SK-N-SH (cell line): Measurements from ENCODE around the gene ETNK2. TPM values are rescaled to one million over a fixed set of nuclear protein-coding genes. Genes with fewer than 3 reads are reported as not detected.

Experiments used
- CTCF ChIA-PET: fragments of 300-600, 350-600 bp; formaldehyde crosslinking; extraction: SDS; loops from one replicate; lab custom pipeline; 2021; lab: Yijun Ruan, JAX
- POLR2A ChIA-PET: fragments of 350-600 bp; sonication (Branson Sonifier 250); formaldehyde crosslinking; extraction: SDS; loops from one replicate; lab custom pipeline; 2020; ENCODE audit warnings: antibody characterized with exemption, inconsistent platforms; lab: Yijun Ruan, JAX
- DNase-seq: peaks from one replicate; pipeline ENCODE4 v3.0.0; 2012
- H2AFZ ChIP-seq: fragments of 200-600 bp; sonication (generic); 2 replicates; pipeline ENCODE4 v1.8.1; 2016; ENCODE audit warnings: antibody characterized with exemption, mild to moderate bottlenecking, low read depth
- H3F3A ChIP-seq: fragments of 200-600 bp; sonication (generic); replicated peaks from 2 replicates; pipeline ENCODE3; 2016; ENCODE audit warnings: antibody characterized with exemption, mild to moderate bottlenecking; ENCODE audit not compliant: insufficient read depth
- H3K27ac ChIP-seq, 2 experiments: fragments of 200-500 bp in 1 of 2; fragments of 200-600 bp in 1 of 2; sonication (Bioruptor generic) in 1 of 2; sonication (generic), shearing (Covaris generic) in 1 of 2; 2 replicates each; pipeline versions ENCODE4 v1.5.1 to v1.6.1; 2014 to 2016; ENCODE audit warnings: low read depth in 2 of 2, inconsistent platforms in 1 of 2, low read length in 1 of 2, mild to moderate bottlenecking in 1 of 2, mixed read lengths in 1 of 2
- H3K27me3 ChIP-seq: fragments of 200-600 bp; sonication (generic), shearing (Covaris generic); 2 replicates; pipeline ENCODE4 v1.6.1; 2016; ENCODE audit warnings: mixed run types; ENCODE audit not compliant: insufficient read depth
- H3K36me3 ChIP-seq, 2 experiments: fragments of 200-500 bp in 1 of 2; fragments of 200-600 bp in 1 of 2; sonication (Bioruptor generic) in 1 of 2; sonication (generic) in 1 of 2; replicated peaks in 1 of 2; 2 replicates each; pipeline versions ENCODE3 to v1.5.1; 2014 to 2016; ENCODE audit warnings: low read length in 1 of 2, mild to moderate bottlenecking in 1 of 2; ENCODE audit not compliant: insufficient read depth in 2 of 2, control insufficient read depth in 1 of 2
- H3K4me1 ChIP-seq, 2 experiments: fragments of 200-500 bp in 1 of 2; fragments of 200-600 bp in 1 of 2; sonication (Bioruptor generic) in 1 of 2; sonication (generic), shearing (Covaris generic) in 1 of 2; 2 replicates each; pipeline versions ENCODE4 v1.5.1 to v1.6.1; 2014 to 2016; ENCODE audit warnings: low read depth in 1 of 2, low read length in 1 of 2, mixed run types in 1 of 2; ENCODE audit not compliant: insufficient read depth in 2 of 2, control insufficient read depth in 1 of 2
- H3K4me2 ChIP-seq: fragments of 200-600 bp; sonication (generic), shearing (Covaris generic); 2 replicates; pipeline ENCODE4 v1.6.1; 2017; ENCODE audit warnings: mixed run types
- H3K4me3 ChIP-seq, 2 experiments: fragments of 200-500 bp in 1 of 2; fragments of 200-600 bp in 1 of 2; sonication (Bioruptor generic) in 1 of 2; sonication (generic), shearing (Covaris generic) in 1 of 2; 2 replicates each; pipeline versions ENCODE4 v1.5.1 to v1.8.1; 2014 to 2016; ENCODE audit warnings: low read depth in 2 of 2, inconsistent platforms in 1 of 2, low read length in 1 of 2, mild to moderate bottlenecking in 1 of 2, mixed read lengths in 1 of 2, moderate library complexity in 1 of 2
- H3K79me2 ChIP-seq: fragments of 200-600 bp; sonication (generic); 2 replicates; pipeline ENCODE4 v1.8.1; 2017; ENCODE audit warnings: mild to moderate bottlenecking; ENCODE audit not compliant: insufficient read depth
- H3K9ac ChIP-seq: fragments of 200-600 bp; sonication (generic); 2 replicates; pipeline ENCODE4 v1.6.1; 2017; ENCODE audit warnings: mixed run types
- H3K9me2 ChIP-seq: fragments of 200-600 bp; sonication (generic); 2 replicates; pipeline ENCODE4 v1.6.1; 2017; ENCODE audit warnings: mixed run types
- H3K9me3 ChIP-seq: fragments of 200-600 bp; sonication (generic); 2 replicates; pipeline ENCODE4 v1.6.1; 2017; ENCODE audit warnings: mixed run types, mild to moderate bottlenecking, moderate library complexity
- H4K20me1 ChIP-seq: fragments of 200-600 bp; sonication (generic); 2 replicates; pipeline ENCODE4 v1.6.1; 2017; ENCODE audit warnings: mild to moderate bottlenecking, mixed run types; ENCODE audit not compliant: insufficient read depth
- EZH2phosphoT487 ChIP-seq: fragments of 200-600 bp; sonication (generic); IDR thresholded peaks from 2 replicates; pipeline ENCODE4 v1.6.1; 2017; ENCODE audit warnings: low read depth, mixed run types, mild to moderate bottlenecking, antibody characterized with exemption, moderate library complexity, borderline replicate concordance
- FOXJ3 ChIP-seq: sonication (generic); formaldehyde crosslinking; IDR thresholded peaks from 2 replicates; pipeline ENCODE4 v1.5.1; 2020; ENCODE audit warnings: mild to moderate bottlenecking, missing genetic modification reagents
- JUND ChIP-seq: IDR thresholded peaks from 2 replicates; pipeline ENCODE4 v1.4.0; 2012
- MEF2A ChIP-seq: IDR thresholded peaks from 2 replicates; pipeline ENCODE4 v1.4.0; 2012; ENCODE audit warnings: low read depth, borderline replicate concordance
- REST ChIP-seq: IDR thresholded peaks from 2 replicates; pipeline ENCODE4 v1.6.1; 2012; ENCODE audit warnings: mild to moderate bottlenecking, low read depth, low read length, moderate library complexity
- WGBS: methylation state at CpG from one replicate; pipeline ENCODE4 v1.1.6; 2017; ENCODE audit warnings: low lambda C conversion rate; 5-methylcytosine and 5-hydroxymethylcytosine counted together
- polyA plus RNA-seq, 3 experiments: library from polyadenylated mRNA; depleted of rRNA; stranded (reverse); fragments of >200 nt; gene quantifications; 2 replicates each; pipeline ENCODE4 v1.2.3, GENCODE V29; 2012

The ETNK2 gene
- polyA plus RNA-seq, 1 of the 3 experiments (the other 2 are of a cell fraction): 16.1 TPM

GRCh38 chr1:204178487-204179281, 26.8 kb upstream of the ETNK2 start:
- H3F3A ChIP-seq: no peaks in the 10 kb centered on the region
- no peak for DNase-seq
- no peaks in the 10 kb centered on the region for H3K36me3 ChIP-seq
- CTCF ChIA-PET: interaction anchor here (0.8 to 5.5 kb wide), 4 partner anchors 10 to 307 kb away, joined by 3 to 33 read pairs (median 6); no protein-coding TSS in a partner anchor
- H3K4me1 ChIP-seq: no peaks in the 10 kb centered on the region
- no peak overlapping the region for H3K9ac ChIP-seq
- H3K79me2 ChIP-seq: no peaks in the 10 kb centered on the region
- no peaks in the 10 kb centered on the region for H3K9me3 ChIP-seq
- TF ChIP-seq FOXJ3 (CRISPR knock-in tag) (no peak), REST (peak; percentile 79; the same call in 1 of the 2 replicates), JUND (no peak)
- H3K4me3 ChIP-seq: no peak overlapping the region
- no peaks in the 10 kb centered on the region for H3K9me2 ChIP-seq
- no peaks in the 10 kb centered on the region; the same call in 1 of the 2 replicates for H3K27me3 ChIP-seq
- no peak overlapping the region for H3K4me2 ChIP-seq
- no peak overlapping the region for H3K27ac ChIP-seq
- POLR2A ChIA-PET: no interaction called here
- no peaks in the 10 kb centered on the region for H4K20me1 ChIP-seq
- WGBS: 81% methylated on average over 5 of the region's 7 CpGs
- no peak overlapping the region for H2AFZ ChIP-seq

DNA sequence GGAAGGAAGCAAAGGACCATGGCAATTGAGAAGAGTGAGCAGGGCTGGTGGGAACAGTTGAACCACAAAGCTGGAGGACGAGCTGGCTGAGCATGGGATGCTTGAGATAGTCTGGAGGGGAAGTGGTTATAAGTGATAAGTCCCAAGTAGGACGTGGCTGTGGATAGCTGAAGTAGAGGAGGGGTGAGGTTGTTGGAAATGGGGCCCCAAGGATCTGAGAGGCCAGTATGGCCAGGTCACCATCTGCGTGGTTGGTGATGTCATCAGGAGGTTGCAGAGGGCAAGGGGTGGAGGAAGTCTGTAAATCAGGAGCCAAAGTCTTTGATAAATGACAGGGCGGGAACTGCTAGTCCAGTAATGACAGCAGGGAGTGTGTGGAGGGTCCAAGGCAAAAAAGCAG, 25.3 kb upstream of the ETNK2 start:
- H3K9me3 ChIP-seq: no peaks in the 10 kb centered on the region
- H3F3A ChIP-seq: no peaks in the 10 kb centered on the region
- POLR2A ChIA-PET: no interaction called here
- H3K27ac ChIP-seq: no peak overlapping the region
- no peaks in the 10 kb centered on the region for H3K9me2 ChIP-seq
- CTCF ChIA-PET: interaction anchor here (0.9 to 5.5 kb wide), 4 partner anchors 14 to 234 kb away, joined by 4 to 33 read pairs (median 4); no protein-coding TSS in a partner anchor
- H3K79me2 ChIP-seq: no peaks in the 10 kb centered on the region
- H3K4me3 ChIP-seq: no peak overlapping the region
- no peaks in the 10 kb centered on the region; the same call in 1 of the 2 replicates for H3K27me3 ChIP-seq
- no peak overlapping the region for H3K9ac ChIP-seq
- no peaks in the 10 kb centered on the region for H3K36me3 ChIP-seq
- H3K4me2 ChIP-seq: no peak overlapping the region
- no peaks in the 10 kb centered on the region for H4K20me1 ChIP-seq
- 0 out of 4 replicates have a peak, but pooled peaks cover 0 to 3% of the 10 kb centered on the region in 2 experiments for H3K4me1 ChIP-seq
- 33% methylated on average over 4 of the region's 4 CpGs for WGBS
- DNase-seq: no peak
- no peak for TF ChIP-seq EZH2phosphoT487
- no peak for TF ChIP-seq MEF2A
- H2AFZ ChIP-seq: no peak overlapping the region
